ENCODE data around the gene ZDHHC17.

Gene ZDHHC17

GRCh38 chr12:76852106-76852505, 88.2 kb downstream of the ZDHHC17 start:
- H2AFZ ChIP-seq (ENCODE audit: low read length), result no peak overlapping the region
- no peaks in the 10 kb centered on the region for H4K20me1 ChIP-seq (ENCODE audit: insufficient read depth, low read length, poor library complexity, severe bottlenecking)
- no peaks in the 10 kb centered on the region for H3F3A ChIP-seq (ENCODE audit: low read depth)
- H3K9me3 ChIP-seq (ENCODE audit: insufficient read depth, low read depth, low read length), result no peaks in the 10 kb centered on the region
- no peaks in the 10 kb centered on the region for H3K4me1 ChIP-seq (ENCODE audit: insufficient read depth, low read length, poor library complexity, severe bottlenecking)
- no peaks in the 10 kb centered on the region for H3K27me3 ChIP-seq (ENCODE audit: insufficient read depth, low read length, poor library complexity, severe bottlenecking)
- H3K9me2 ChIP-seq (replicated peaks; ENCODE audit: low read depth, low read length), result no peaks in the 10 kb centered on the region
- H3K9ac ChIP-seq (ENCODE audit: low read depth, low read length, poor library complexity, severe bottlenecking), result no peak overlapping the region
- TF ChIP-seq CTCF (conservative IDR thresholded peaks at IDR 0.05; ENCODE audit: low read length), result no peak
- no peak overlapping the region for H3K4me2 ChIP-seq (ENCODE audit: low read depth, low read length, poor library complexity, severe bottlenecking)
- no peak overlapping the region for H3K4me3 ChIP-seq (ENCODE audit: low read length, poor library complexity, severe bottlenecking)
- H3K79me2 ChIP-seq (ENCODE audit: insufficient read depth, low read length), result no peaks in the 10 kb centered on the region
- peaks cover 10% of the 10 kb centered on the region; the same call in 1 of the 2 replicates for H3K36me3 ChIP-seq (ENCODE audit: insufficient read depth, low read length)

GRCh38 chr12:76855271-76855670, 91.4 kb downstream of the ZDHHC17 start:
- Histone ChIP-seq H3K4me1 (ENCODE audit: insufficient read depth, low read length, poor library complexity, severe bottlenecking) (peaks cover 15% of the 10 kb centered on the region), H3K36me3 (ENCODE audit: insufficient read depth, low read length) (peaks cover 5% of the 10 kb centered on the region; the same call in 1 of the 2 replicates)

GRCh38 chr12:76856018-76856644, 92.2 kb downstream of the ZDHHC17 start:
- no peak for TF ChIP-seq EZH2phosphoT487 (IDR thresholded peaks at IDR 0.05; ENCODE audit: borderline replicate concordance)
- TF ChIP-seq CTCF (conservative IDR thresholded peaks at IDR 0.05; ENCODE audit: low read length), result no peak
- no peak overlapping the region for H3K4me2 ChIP-seq (ENCODE audit: low read depth, low read length, poor library complexity, severe bottlenecking)
- H3K79me2 ChIP-seq (ENCODE audit: insufficient read depth, low read length), result no peaks in the 10 kb centered on the region
- H3K4me3 ChIP-seq (ENCODE audit: low read length, poor library complexity, severe bottlenecking), result no peak overlapping the region
- no peaks in the 10 kb centered on the region for H4K20me1 ChIP-seq (ENCODE audit: insufficient read depth, low read length, poor library complexity, severe bottlenecking)
- no peaks in the 10 kb centered on the region for H3K9me2 ChIP-seq (replicated peaks; ENCODE audit: low read depth, low read length)
- no peaks in the 10 kb centered on the region; the same call in 1 of the 2 replicates for H3F3A ChIP-seq (ENCODE audit: low read depth)
- no peaks in the 10 kb centered on the region for H3K27me3 ChIP-seq (ENCODE audit: insufficient read depth, low read length, poor library complexity, severe bottlenecking)
- H3K9ac ChIP-seq (ENCODE audit: low read depth, low read length, poor library complexity, severe bottlenecking), result no peak overlapping the region
- peaks cover 20% of the 10 kb centered on the region for H3K4me1 ChIP-seq (ENCODE audit: insufficient read depth, low read length, poor library complexity, severe bottlenecking)
- H2AFZ ChIP-seq (ENCODE audit: low read length), result no peak overlapping the region
- no peaks in the 10 kb centered on the region for H3K9me3 ChIP-seq (ENCODE audit: insufficient read depth, low read depth, low read length)
- H3K36me3 ChIP-seq (ENCODE audit: insufficient read depth, low read length), result no peaks in the 10 kb centered on the region

More at GRCh38 chr12:76855271-76855670, 91.4 kb downstream of the ZDHHC17 start:
- Histone ChIP-seq H3K4me3 (ENCODE audit: low read length, poor library complexity, severe bottlenecking) (no peak overlapping the region), H3K79me2 (ENCODE audit: insufficient read depth, low read length) (no peaks in the 10 kb centered on the region), H3K27me3 (ENCODE audit: insufficient read depth, low read length, poor library complexity, severe bottlenecking) (no peaks in the 10 kb centered on the region), H3K9ac (ENCODE audit: low read depth, low read length, poor library complexity, severe bottlenecking) (no peak overlapping the region), H3K9me3 (ENCODE audit: insufficient read depth, low read depth, low read length) (no peaks in the 10 kb centered on the region), H2AFZ (ENCODE audit: low read length) (no peak overlapping the region), H3K9me2 (replicated peaks; ENCODE audit: low read depth, low read length) (no peaks in the 10 kb centered on the region), H3K4me2 (ENCODE audit: low read depth, low read length, poor library complexity, severe bottlenecking) (no peak overlapping the region), H4K20me1 (ENCODE audit: insufficient read depth, low read length, poor library complexity, severe bottlenecking) (no peaks in the 10 kb centered on the region), H3F3A (ENCODE audit: low read depth) (no peaks in the 10 kb centered on the region; the same call in 1 of the 2 replicates)
- TF ChIP-seq EZH2phosphoT487 (IDR thresholded peaks at IDR 0.05; ENCODE audit: borderline replicate concordance) (no peak), CTCF (conservative IDR thresholded peaks at IDR 0.05; ENCODE audit: low read length) (no peak)
